Breast epithelium (tissue), 4 donors: ENCODE measurements around the gene GNB1. TPM values are rescaled to one million over a fixed set of nuclear protein-coding genes. Genes with fewer than 3 reads are reported as not detected.
"Not testable (repeated sequence)": the region's sequence is repeated elsewhere in the genome, so short reads cannot be mapped to it uniquely, and the experiment has no call there.

Experiments
- DNase-seq, 2 donors: peaks; one replicate each; pipeline ENCODE4 v3.0.0-alpha.2; 2019; ENCODE audit warnings: low spot score in 2 of 2
- H3K27ac ChIP-seq, 2 donors: fragments of 200-600 bp; sonication (generic) in 1 of 2; one replicate each; pipeline ENCODE4 v1.5.1; 2016 to 2019; ENCODE audit warnings: mild to moderate bottlenecking in 1 of 2
- H3K27me3 ChIP-seq, 2 donors: fragments of 200-600 bp; sonication (generic) in 1 of 2; one replicate each; pipeline versions ENCODE4 v1.5.1 to v1.6.0; 2017 to 2019; ENCODE audit warnings: control low read depth in 1 of 2, mild to moderate bottlenecking in 1 of 2
- H3K36me3 ChIP-seq: fragments of 200-600 bp; one replicate; pipeline ENCODE4 v1.5.1; 2019
- H3K4me1 ChIP-seq, 2 donors: fragments of 200-600 bp; sonication (generic); one replicate each; pipeline ENCODE4 v1.5.1; 2016 to 2019; ENCODE audit warnings: control low read depth in 1 of 2
- H3K4me3 ChIP-seq, 3 donors: fragments of 200-600 bp; sonication (generic); 1 replicate in 2 of 3; 2 replicates in 1 of 3; pipeline ENCODE4 v1.5.1; 2016 to 2019; ENCODE audit warnings: mild to moderate bottlenecking in 3 of 3, moderate library complexity in 2 of 3
- H3K9me3 ChIP-seq, 2 donors: fragments of 200-600 bp; sonication (generic) in 1 of 2; one replicate each; pipeline ENCODE4 v1.5.1; 2016 to 2019; ENCODE audit warnings: control low read depth in 1 of 2
- POLR2A ChIP-seq: fragments of 450-650 bp; IDR thresholded peaks from one replicate; pipeline ENCODE4 v1.6.1; 2016; ENCODE audit warnings: antibody characterized with exemption, mild to moderate bottlenecking, moderate library complexity
- POLR2AphosphoS5 ChIP-seq, 3 donors: sonication (generic); formaldehyde crosslinking; IDR thresholded peaks; one replicate each; pipeline ENCODE4 v1.6.1; 2017; ENCODE audit warnings: antibody characterized with exemption in 3 of 3
- intact Hi-C: fragments of 100-400 bp; cut with DNase I; formaldehyde crosslinking; loops from one replicate; pipeline ENCODE4 v1.15.1; 2023; ENCODE audit warnings: low total_unique reads
- total RNA-seq, 3 donors: library from RNA; depleted of rRNA; stranded (reverse); fragments of >200 nt; gene quantifications; one replicate each; pipeline ENCODE4 v1.1.0, GENCODE V29; 2016
- TF ChIP-seq, protein P1 (sequence below), 3 donors: fragments of 450-650 bp; IDR thresholded peaks; one replicate each; pipeline ENCODE4 v1.5.1; 2016 to 2017; ENCODE audit warnings: antibody characterized with exemption in 3 of 3, mild to moderate bottlenecking in 3 of 3, moderate library complexity in 3 of 3

GNB1 gene
- total RNA-seq, 3 donors from 2014 or later: 108 to 138 (median 123) TPM

DNA sequence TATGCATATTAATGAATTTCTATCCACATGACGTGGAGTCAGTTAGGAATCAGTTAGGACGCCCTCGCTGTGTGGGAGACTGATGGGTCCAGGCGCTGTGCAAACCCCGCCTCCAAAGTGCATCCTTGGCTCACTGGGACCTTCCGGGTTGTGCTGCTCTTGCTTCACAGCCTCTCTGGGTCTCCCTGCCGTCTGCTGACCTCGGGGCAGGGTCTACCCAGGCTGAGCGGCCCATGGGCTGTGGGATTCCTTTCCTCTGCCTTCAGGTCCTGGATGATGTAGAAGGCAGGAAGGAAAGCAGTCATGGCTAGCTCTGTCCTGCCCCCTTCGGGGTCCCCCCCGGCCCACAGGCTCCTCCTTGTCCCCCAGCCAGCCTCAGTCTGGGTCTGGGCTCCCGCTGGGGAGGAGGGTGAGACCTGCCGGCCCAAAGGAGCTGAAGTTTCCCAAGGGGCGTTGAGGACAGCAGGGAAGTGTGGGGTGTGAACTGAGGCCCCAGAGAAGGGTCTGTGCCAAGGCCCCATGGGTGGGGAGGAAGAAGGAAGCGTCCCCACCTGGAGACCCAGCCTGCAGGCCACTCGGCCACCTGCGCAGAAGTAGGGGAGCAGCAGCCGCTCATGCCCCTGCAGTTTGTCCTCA lies 142.1 kb downstream of the GNB1 start:
- no peak for DNase-seq
- Histone ChIP-seq H3K36me3 (no peaks in the 10 kb centered on the region), H3K9me3 (no peaks in the 10 kb centered on the region), H3K27me3 (no peaks in the 10 kb centered on the region), H3K4me3 (no peak overlapping the region), H3K27ac (no peak overlapping the region), H3K4me1 (no peaks in the 10 kb centered on the region)
- TF ChIP-seq POLR2AphosphoS5 (IDR thresholded peaks at IDR 0.05) (no peak), POLR2A (no peak)
- TF ChIP-seq, protein P1, sequence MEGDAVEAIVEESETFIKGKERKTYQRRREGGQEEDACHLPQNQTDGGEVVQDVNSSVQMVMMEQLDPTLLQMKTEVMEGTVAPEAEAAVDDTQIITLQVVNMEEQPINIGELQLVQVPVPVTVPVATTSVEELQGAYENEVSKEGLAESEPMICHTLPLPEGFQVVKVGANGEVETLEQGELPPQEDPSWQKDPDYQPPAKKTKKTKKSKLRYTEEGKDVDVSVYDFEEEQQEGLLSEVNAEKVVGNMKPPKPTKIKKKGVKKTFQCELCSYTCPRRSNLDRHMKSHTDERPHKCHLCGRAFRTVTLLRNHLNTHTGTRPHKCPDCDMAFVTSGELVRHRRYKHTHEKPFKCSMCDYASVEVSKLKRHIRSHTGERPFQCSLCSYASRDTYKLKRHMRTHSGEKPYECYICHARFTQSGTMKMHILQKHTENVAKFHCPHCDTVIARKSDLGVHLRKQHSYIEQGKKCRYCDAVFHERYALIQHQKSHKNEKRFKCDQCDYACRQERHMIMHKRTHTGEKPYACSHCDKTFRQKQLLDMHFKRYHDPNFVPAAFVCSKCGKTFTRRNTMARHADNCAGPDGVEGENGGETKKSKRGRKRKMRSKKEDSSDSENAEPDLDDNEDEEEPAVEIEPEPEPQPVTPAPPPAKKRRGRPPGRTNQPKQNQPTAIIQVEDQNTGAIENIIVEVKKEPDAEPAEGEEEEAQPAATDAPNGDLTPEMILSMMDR (IDR thresholded peaks at IDR 0.05): no peak
- intact Hi-C loops: no loop called here

DNA sequence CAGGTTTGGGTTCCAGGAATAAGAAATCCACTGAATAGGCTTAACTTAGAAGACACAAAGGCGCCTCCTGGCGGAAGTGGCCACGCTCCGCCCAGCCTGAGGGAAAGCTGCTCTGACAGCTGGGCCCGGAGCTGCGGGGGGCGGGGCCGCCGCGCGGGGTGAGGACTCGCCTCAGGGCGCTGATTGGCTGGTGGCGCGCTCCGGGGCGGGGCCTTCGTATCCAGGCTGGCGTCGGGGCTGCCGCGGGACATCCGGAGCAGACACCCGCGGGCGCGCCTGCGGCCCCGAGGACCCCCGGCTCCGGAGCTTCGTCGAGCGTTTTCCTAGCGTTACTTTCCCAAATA lies 144.3 kb downstream of the GNB1 start:
- peak overlapping the region in 2 of 3 donors; percentile 57 to 77 for H3K4me3 ChIP-seq

DNA sequence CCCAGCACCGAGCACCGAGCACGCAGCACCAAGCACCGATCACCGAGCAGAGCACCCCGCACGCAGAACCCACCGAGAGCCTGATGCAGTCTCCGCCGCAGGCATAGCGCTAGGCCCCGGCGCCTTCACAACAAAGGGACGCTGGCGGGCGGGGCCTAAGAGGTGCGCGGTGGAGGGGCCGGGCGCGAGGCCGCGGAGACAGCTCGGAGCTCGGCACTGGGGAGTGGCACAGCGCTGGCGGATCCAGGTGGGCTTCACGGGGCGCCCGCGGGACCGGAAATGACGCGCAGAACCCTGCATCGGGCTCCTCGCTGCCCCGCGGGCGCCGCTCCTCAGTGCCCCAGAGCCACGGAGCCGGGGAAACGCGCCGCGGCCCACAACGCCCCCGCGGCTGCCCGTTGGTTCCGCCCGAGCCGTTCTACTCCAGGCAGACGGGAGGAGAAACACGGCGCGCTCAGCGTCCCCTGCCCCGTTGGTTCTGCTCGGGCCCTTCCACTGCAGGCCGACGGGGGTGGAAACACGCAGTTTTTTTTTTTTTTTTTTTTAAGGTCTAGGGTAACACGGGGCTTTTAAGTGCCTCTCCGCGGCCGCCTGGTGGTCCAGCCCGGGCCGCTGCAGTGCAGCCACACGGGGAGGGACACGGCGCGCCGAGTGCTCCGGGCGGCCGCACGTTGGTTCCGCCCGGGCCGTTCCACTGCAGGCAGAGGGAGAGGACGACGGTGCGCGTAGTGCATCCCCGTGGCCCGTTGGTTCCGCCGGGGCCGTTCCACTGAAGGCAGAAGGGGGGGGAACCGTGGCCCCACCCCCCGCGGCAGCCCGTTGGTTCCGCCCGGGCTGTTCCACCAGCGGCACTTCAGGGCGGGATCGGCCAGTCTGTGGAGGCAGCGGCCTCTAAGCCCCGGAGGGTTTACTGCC lies 145.0 kb downstream of the GNB1 start:
- H3K27me3 ChIP-seq, H3K4me1 ChIP-seq, intact Hi-C loops, H3K9me3 ChIP-seq, H3K36me3 ChIP-seq: not testable (repeated sequence)
- TF ChIP-seq, protein P1 (IDR thresholded peaks at IDR 0.05): peak in 1 of 3 donors; percentile 56
- TF ChIP-seq POLR2AphosphoS5 (IDR thresholded peaks at IDR 0.05): peak; percentile 85 to 96 (median 94)
- peak overlapping the region; percentile 91 to 92 for H3K27ac ChIP-seq
- DNase-seq: peak in 1 of 2 donors; percentile 90
- peak overlapping the region; percentile 40 to 77 (median 57) for H3K4me3 ChIP-seq

More for the DNA sequence above, 144.3 kb downstream of the GNB1 start:
- intact Hi-C loops, H3K36me3 ChIP-seq, H3K27me3 ChIP-seq, DNase-seq, H3K9me3 ChIP-seq, H3K4me1 ChIP-seq: not testable (repeated sequence)
- H3K27ac ChIP-seq: peak overlapping the region; percentile 91 to 92

DNA sequence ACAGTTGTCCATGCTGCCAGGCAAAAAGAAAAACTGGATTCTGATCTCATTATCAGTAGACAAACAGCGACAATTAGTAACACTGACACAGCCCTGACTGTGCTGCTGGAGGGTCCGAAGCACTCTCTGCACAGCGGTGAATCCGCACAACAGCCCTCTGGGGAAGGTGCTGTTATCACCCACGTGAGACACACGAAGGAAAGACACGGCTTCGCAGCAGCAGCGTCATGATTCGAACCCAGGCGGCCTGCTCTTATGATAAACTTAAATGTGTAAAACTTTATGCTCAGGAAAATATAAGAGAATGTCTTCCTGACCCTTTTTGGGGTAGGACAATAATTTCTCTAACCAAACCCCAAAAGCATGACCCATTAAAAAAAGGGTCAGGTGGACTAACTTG lies 148.4 kb downstream of the GNB1 start:
- DNase-seq, H3K4me3 ChIP-seq, H3K36me3 ChIP-seq, H3K27ac ChIP-seq, intact Hi-C loops, H3K9me3 ChIP-seq, H3K27me3 ChIP-seq, H3K4me1 ChIP-seq: not testable (repeated sequence)

GRCh38 chr1:1741013-1741412 lies 149.9 kb downstream of the GNB1 start:
- intact Hi-C loops, H3K27me3 ChIP-seq, H3K4me1 ChIP-seq, H3K9me3 ChIP-seq, DNase-seq, H3K36me3 ChIP-seq, H3K4me3 ChIP-seq: not testable (repeated sequence)
- H3K27ac ChIP-seq: peak overlapping the region in 1 of 2 donors; percentile 71

DNA sequence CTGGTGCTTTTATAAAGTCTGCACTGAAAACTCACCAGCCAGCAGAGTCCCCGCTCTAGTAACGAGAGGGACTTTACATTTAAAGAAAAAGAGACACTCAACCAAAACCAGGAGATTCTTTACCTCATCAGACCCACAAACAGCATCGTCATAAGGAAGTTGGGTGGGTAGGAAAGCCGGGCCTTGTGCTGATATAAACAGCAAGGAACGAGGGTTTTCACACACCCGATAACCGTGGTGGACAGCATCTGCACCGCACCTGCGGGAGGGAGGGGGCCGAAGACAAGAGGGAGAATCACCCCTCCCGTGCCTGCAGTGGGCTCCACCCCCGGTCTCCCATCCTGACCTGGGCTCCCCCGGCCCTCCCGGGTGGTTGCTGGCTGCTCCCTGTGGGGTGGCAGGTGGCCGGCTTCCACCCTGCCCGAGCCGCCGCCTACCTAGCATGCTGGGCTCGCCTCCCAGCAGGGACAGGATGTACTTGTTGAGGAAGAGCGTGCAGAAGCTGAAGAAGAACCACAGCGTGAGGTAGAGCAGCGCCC lies 152.0 kb downstream of the GNB1 start:
- H3K4me1 ChIP-seq, H3K4me3 ChIP-seq, H3K27me3 ChIP-seq, H3K9me3 ChIP-seq, intact Hi-C loops, H3K36me3 ChIP-seq, DNase-seq: not testable (repeated sequence)
- H3K27ac ChIP-seq: peak overlapping the region in 1 of 2 donors; percentile 28

GRCh38 chr1:1737675-1738590 lies 153.0 kb downstream of the GNB1 start:
- intact Hi-C loops, H3K9me3 ChIP-seq, H3K4me3 ChIP-seq, H3K27ac ChIP-seq, H3K4me1 ChIP-seq, H3K36me3 ChIP-seq, H3K27me3 ChIP-seq, DNase-seq: not testable (repeated sequence)

Other genes with a start within 250 kb of the GNB1 start
- 10 to 100 TPM; 17.4 to 30.3 (median 26.2) TPM for gene CDK11B, start 232.1 kb downstream of the GNB1 start, total RNA-seq
- gene SLC35E2B, start 198.3 kb downstream of the GNB1 start, total RNA-seq: 10 to 100 TPM; 37.3 to 96.4 (median 45.6) TPM
- gene CDK11A, start 166.7 kb downstream of the GNB1 start, total RNA-seq: 10 to 100 TPM; 27.8 to 51.8 (median 41.6) TPM
- gene NADK, start 112.6 kb downstream of the GNB1 start, total RNA-seq: 10 to 100 TPM; 71.1 to 89.1 (median 87.4) TPM
- 1 to 10 TPM in 1 of 3 donors, under 1 TPM in 1, not detected in 1; 0.33 to 1.2 TPM for gene CALML6, start 24.2 kb upstream of the GNB1 start, total RNA-seq
- gene TMEM52, start 28.2 kb upstream of the GNB1 start, total RNA-seq: 1 to 10 TPM in 2 of 3 donors, not detected in 1; 1.6 to 2.9 TPM
- under 1 TPM in 2 of 3 donors, not detected in 1; 0.29 to 0.98 TPM for gene CFAP74, start 112.7 kb upstream of the GNB1 start, total RNA-seq
- not detected for gene GABRD, start 128.3 kb upstream of the GNB1 start, total RNA-seq
- 10 to 100 TPM in 2 of 3 donors, under 1 TPM in 1; 0.64 to 17.9 (median 12.5) TPM for gene PRKCZ, start 159.3 kb upstream of the GNB1 start, total RNA-seq